Prostate gland (tissue), 2 donors: Measurements from ENCODE around the gene EME2.

ENCODE experiments used
- POLR2A ChIP-seq: fragments of 450-650 bp; IDR thresholded peaks from one replicate; pipeline ENCODE4 v1.6.1; 2016; ENCODE audit warnings: antibody characterized with exemption, mild to moderate bottlenecking
- POLR2AphosphoS5 ChIP-seq: sonication (generic); formaldehyde crosslinking; IDR thresholded peaks from one replicate; pipeline ENCODE4 v1.6.1; 2017; ENCODE audit warnings: antibody characterized with exemption
- TF ChIP-seq, protein P1 (sequence below), 4 experiments: fragments of 200-600 bp in 2 of 4; fragments of 450-650 bp in 2 of 4; sonication (generic) in 2 of 4; IDR thresholded peaks; 1 replicate in 3 of 4; 2 replicates in 1 of 4; pipeline ENCODE4 v1.5.1; 2016 to 2019; ENCODE audit warnings: antibody characterized with exemption in 4 of 4, mild to moderate bottlenecking in 2 of 4, moderate library complexity in 2 of 4

DNA sequence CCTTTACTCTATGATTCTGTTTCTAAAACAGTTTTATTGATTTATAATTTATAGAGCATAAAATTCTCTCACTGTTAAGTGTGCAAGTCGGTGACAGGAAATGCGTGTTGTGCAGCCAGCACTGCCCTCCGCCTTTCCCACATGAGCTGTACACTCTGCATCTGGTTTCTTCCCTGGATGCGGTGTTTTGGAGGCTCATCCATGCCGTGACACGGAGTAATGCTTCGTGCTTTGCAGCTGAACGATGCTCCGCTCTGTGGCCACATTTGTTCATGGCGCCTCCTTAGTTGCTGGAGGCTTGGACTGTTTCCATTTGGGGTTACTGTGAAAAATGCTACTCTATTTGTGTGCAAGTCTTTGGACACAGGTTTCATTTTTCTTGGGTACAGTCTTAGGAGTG is 28.1 kb downstream of the EME2 start:
- TF ChIP-seq, protein P1, sequence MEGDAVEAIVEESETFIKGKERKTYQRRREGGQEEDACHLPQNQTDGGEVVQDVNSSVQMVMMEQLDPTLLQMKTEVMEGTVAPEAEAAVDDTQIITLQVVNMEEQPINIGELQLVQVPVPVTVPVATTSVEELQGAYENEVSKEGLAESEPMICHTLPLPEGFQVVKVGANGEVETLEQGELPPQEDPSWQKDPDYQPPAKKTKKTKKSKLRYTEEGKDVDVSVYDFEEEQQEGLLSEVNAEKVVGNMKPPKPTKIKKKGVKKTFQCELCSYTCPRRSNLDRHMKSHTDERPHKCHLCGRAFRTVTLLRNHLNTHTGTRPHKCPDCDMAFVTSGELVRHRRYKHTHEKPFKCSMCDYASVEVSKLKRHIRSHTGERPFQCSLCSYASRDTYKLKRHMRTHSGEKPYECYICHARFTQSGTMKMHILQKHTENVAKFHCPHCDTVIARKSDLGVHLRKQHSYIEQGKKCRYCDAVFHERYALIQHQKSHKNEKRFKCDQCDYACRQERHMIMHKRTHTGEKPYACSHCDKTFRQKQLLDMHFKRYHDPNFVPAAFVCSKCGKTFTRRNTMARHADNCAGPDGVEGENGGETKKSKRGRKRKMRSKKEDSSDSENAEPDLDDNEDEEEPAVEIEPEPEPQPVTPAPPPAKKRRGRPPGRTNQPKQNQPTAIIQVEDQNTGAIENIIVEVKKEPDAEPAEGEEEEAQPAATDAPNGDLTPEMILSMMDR (IDR thresholded peaks at IDR 0.05): no peak
- TF ChIP-seq POLR2A (no peak), POLR2AphosphoS5 (no peak)
